ENCODE measurements around the gene TMEM132D.

DNA sequence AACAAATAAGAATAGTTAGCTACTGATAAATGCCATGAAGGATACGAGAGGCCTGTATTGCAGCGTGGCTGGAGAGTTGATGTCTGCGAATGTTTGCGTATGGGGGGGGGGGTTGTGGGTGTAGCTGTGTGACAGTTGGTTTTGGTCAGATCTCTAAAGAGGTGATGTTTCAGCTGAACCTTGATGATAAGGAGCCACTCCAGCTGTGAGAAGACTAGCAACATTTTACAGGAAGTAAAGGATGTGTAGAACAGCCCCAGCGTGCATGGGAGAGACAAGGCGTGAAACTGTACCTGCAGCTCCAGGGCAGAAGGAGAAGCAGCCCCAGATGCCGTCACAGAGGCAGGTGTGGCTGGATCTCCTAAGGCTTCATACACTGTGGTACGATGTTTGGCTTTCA is 416.9 kb downstream of the TMEM132D start:
- no peak for TF ChIP-seq EZH2phosphoT487 (IDR thresholded peaks at IDR 0.05; ENCODE audit: insufficient read depth, low read depth)
- no peak for TF ChIP-seq EZH2 (IDR thresholded peaks at IDR 0.05; ENCODE audit: insufficient read depth, poor library complexity, severe bottlenecking)

All from GM23248 (cell line).